GM12878 (cell line): ENCODE measurements around the gene TBC1D5. TPM values are rescaled to one million over a fixed set of nuclear protein-coding genes. Genes with fewer than 3 reads are reported as not detected.
"Not testable (repeated sequence)": the region's sequence is repeated elsewhere in the genome, so short reads cannot be mapped to it uniquely, and the experiment has no call there.

Experiments used
- ATAC-seq: fragments of 200-7000 bp; cut with Tn5 transposase; 3 replicates; pipeline ENCODE4 v1.9.1; 2020; ENCODE audit warnings: mild to moderate bottlenecking, moderate library complexity
- BruUV-seq: library from RNA; stranded (reverse); fragments of 400-500 nt; replicated peaks from 2 replicates; lab custom pipeline; 2021; lab: Mats Ljungman, UMichigan
- CTCF ChIA-PET: fragments of 300-600 bp; sonication (Branson Sonifier 250); formaldehyde crosslinking; extraction: SDS; loops from one replicate; lab custom pipeline; 2021; ENCODE audit warnings: inconsistent platforms; lab: Yijun Ruan, JAX
- POLR2A ChIA-PET: fragments of 350-600 bp; formaldehyde crosslinking; extraction: SDS; loops from one replicate; lab custom pipeline; 2021; ENCODE audit warnings: inconsistent platforms; lab: Charles Lee
- RAD21 ChIA-PET: fragments of 300-600 bp; sonication (Branson Sonifier 250); formaldehyde crosslinking; loops from one replicate; lab custom pipeline; 2023; ENCODE audit warnings: antibody characterized with exemption; ENCODE audit not compliant: unreplicated experiment; lab: Charles Lee
- SMC1A ChIA-PET: fragments of 300-600 bp; sonication (Branson Sonifier 250); formaldehyde crosslinking; loops from one replicate; lab custom pipeline; 2023; ENCODE audit not compliant: unreplicated experiment, uncharacterized antibody; lab: Charles Lee
- DNase-seq: peaks from one replicate; pipeline ENCODE4 v3.0.0-alpha.2; 2011; ENCODE audit warnings: low read depth, low spot score
- FAIRE-seq: peaks from 3 replicates; lab custom pipeline; 2011; peaks lifted over from hg19 to GRCh38; lab: Jason Lieb, UNC
- H2AFZ ChIP-seq: 2 replicates; pipeline ENCODE4 v1.6.0; 2011; ENCODE audit warnings: low read depth, low read length, control low read depth; ENCODE audit not compliant: control insufficient read depth
- H3K27ac ChIP-seq: 2 replicates; pipeline ENCODE4 v1.5.1; 2011; ENCODE audit warnings: control low read depth; ENCODE audit not compliant: control insufficient read depth, insufficient read depth
- H3K27me3 ChIP-seq, 2 experiments: replicated peaks in 1 of 2; 2 replicates each; pipeline versions ENCODE4 v1.6.0 to v1.6.1; 2011; ENCODE audit warnings: low read length in 1 of 2; ENCODE audit not compliant: control insufficient read depth in 2 of 2, insufficient read depth in 2 of 2
- H3K36me3 ChIP-seq, 2 experiments: 2 replicates each; pipeline ENCODE4 v1.5.1; 2011; ENCODE audit warnings: low read length in 1 of 2; ENCODE audit not compliant: control insufficient read depth in 2 of 2, insufficient read depth in 2 of 2
- H3K4me1 ChIP-seq: 2 replicates; pipeline ENCODE4 v1.6.1; 2011; ENCODE audit warnings: mild to moderate bottlenecking, low read length, moderate library complexity, mixed read lengths; ENCODE audit not compliant: control insufficient read depth, insufficient read depth
- H3K4me2 ChIP-seq: 2 replicates; pipeline ENCODE4 v1.6.0; 2011; ENCODE audit warnings: control low read depth; ENCODE audit not compliant: control insufficient read depth, insufficient read depth
- H3K4me3 ChIP-seq: fragments of 200-600 bp; sonication (generic); 2 replicates; pipeline ENCODE4 v1.5.1; 2016
- H3K79me2 ChIP-seq: 2 replicates; pipeline ENCODE4 v1.6.0; 2011; ENCODE audit warnings: low read length; ENCODE audit not compliant: control insufficient read depth, insufficient read depth
- H3K9ac ChIP-seq: 2 replicates; pipeline ENCODE4 v1.8.0; 2011; ENCODE audit warnings: low read length, control low read depth, mixed read lengths; ENCODE audit not compliant: control insufficient read depth, insufficient read depth
- H3K9me3 ChIP-seq: replicated peaks from 3 replicates; pipeline ENCODE4 v1.5.1; 2011; ENCODE audit warnings: mild to moderate bottlenecking, low read length; ENCODE audit not compliant: control insufficient read depth, insufficient read depth
- H4K20me1 ChIP-seq: 2 replicates; pipeline ENCODE4 v1.6.0; 2011; ENCODE audit not compliant: control insufficient read depth, insufficient read depth
- NFYA ChIP-seq: IDR thresholded peaks from 2 replicates; pipeline ENCODE4 v1.6.1; 2011; ENCODE audit warnings: low read depth, mild to moderate bottlenecking, low read length, improper control_type of control experiment, borderline replicate concordance
- RAD21 ChIP-seq: IDR thresholded peaks from 2 replicates; pipeline ENCODE4 v1.6.1; 2011; ENCODE audit warnings: mild to moderate bottlenecking, low read depth, low read length, moderate library complexity; ENCODE audit not compliant: insufficient read depth
- SMC3 ChIP-seq: IDR thresholded peaks from 2 replicates; pipeline ENCODE4 v1.6.1; 2011; ENCODE audit warnings: low read length, improper control_type of control experiment, borderline replicate concordance
- WGBS: methylation state at CpG from one replicate; pipeline ENCODE4 v1.1.6; 2016; ENCODE audit warnings: low lambda C conversion rate; ENCODE audit not compliant: insufficient replicate concordance, insufficient coverage; ENCODE audit errors: missing lambda C conversion rate; 5-methylcytosine and 5-hydroxymethylcytosine counted together
- in situ Hi-C: fragments of 300-500 bp; cut with MboI; formaldehyde crosslinking; loops from 9 replicates; pipeline ENCODE4 v1.14.3; 2018; ENCODE audit warnings: mixed read lengths
- intact Hi-C: fragments of 100-400 bp; cut with micrococcal nuclease; formaldehyde crosslinking; loops from one replicate; pipeline ENCODE4 v1.14.2; 2022; ENCODE audit not compliant: unreplicated experiment
- polyA plus RNA-seq, 11 experiments: library from polyadenylated mRNA; depleted of rRNA in 4 of 11; unstranded in 6 of 11; stranded (reverse) in 5 of 11; fragments of >200 nt; fragmentation: Nextera tagmentation in 4 of 11; fragmentation: Illumina TruSeq in 1 of 11; extraction: Ambion mirVana in 4 of 11; extraction: Trizol in 1 of 11; gene quantifications; 1 replicate in 1 of 11; 2 replicates in 10 of 11; pipeline versions ENCODE4 v1.2.1 to v1.2.3, GENCODE V29; 2011 to 2016; ENCODE audit warnings: inconsistent platforms in 2 of 11, missing spikeins in 2 of 11, low read depth in 1 of 11
- total RNA-seq, 4 experiments: library from RNA; depleted of rRNA in 3 of 4; stranded (reverse); fragments of >200 nt in 3 of 4; fragmentation: Illumina TruSeq in 1 of 4; extraction: Trizol in 1 of 4; gene quantifications; 2 replicates each; pipeline versions ENCODE4 v1.2.1 to v1.2.3, GENCODE V29; 2013 to 2021
- TF ChIP-seq, protein P1 (sequence below), 3 experiments: IDR thresholded peaks in 2 of 3; conservative IDR thresholded peaks in 1 of 3; 2 replicates each; pipeline ENCODE4 v1.5.1; 2011; ENCODE audit warnings: low read depth in 3 of 3, low read length in 3 of 3, mild to moderate bottlenecking in 3 of 3, control low read depth in 2 of 3, moderate library complexity in 2 of 3, inconsistent platforms in 1 of 3, mixed read lengths in 1 of 3; ENCODE audit not compliant: control insufficient read depth in 2 of 3, insufficient read depth in 1 of 3; ENCODE audit errors: extremely low read depth in 1 of 3
- TF ChIP-seq, protein P2 (sequence below): IDR thresholded peaks from 2 replicates; pipeline ENCODE4 v1.6.1; 2011; ENCODE audit warnings: borderline replicate concordance, low read depth, mild to moderate bottlenecking, moderate library complexity, low read length; ENCODE audit not compliant: insufficient read depth, poor library complexity, severe bottlenecking

The TBC1D5 gene
- total and polyA plus RNA-seq, 10 of the 15 experiments (the other 5 are each of a cell fraction or from before 2014, with no cell fraction given) = 5.5 to 61.0 (median 43.8) TPM

DNA sequence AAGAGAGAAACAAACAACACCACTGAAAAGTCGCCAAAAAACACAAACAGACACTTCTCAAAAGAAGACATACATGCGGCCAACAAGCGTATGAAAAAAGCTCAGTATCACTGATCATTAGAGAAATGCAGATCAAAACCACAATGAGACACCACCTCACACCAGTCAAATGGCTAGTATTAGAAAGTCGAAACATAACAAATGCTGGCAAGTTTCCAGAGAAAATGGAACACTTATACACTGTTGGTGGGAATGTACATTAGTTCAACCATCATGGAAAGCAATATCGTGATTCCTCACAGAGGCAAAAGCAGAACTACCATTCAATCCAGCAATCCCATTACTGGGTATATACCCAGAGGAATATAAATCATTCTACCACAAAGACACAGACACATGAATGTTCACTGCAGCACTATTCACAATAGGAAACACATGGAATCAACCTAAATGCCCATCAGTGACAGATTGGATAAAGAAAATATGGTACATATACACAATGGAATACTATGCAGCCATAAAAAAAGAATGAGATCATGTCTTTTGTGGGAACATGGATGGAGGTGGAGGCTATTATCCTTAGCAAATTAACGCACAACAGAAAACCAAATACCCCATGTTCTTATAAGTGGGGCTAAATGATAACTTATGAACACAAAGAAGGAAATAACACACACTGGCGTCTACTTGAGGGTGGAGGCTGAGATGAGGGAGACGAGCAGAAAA is 93.6 kb downstream of the TBC1D5 start:
- ATAC-seq, H3K27ac ChIP-seq, RAD21 ChIA-PET, H2AFZ ChIP-seq, in situ Hi-C loops, DNase-seq, H3K27me3 ChIP-seq, POLR2A ChIA-PET, H3K79me2 ChIP-seq, H3K4me1 ChIP-seq, SMC1A ChIA-PET, H4K20me1 ChIP-seq, H3K36me3 ChIP-seq, H3K4me2 ChIP-seq, BruUV-seq, H3K4me3 ChIP-seq, FAIRE-seq, H3K9ac ChIP-seq, H3K9me3 ChIP-seq: not testable (repeated sequence)
- 98% methylated on average over 8 of the region's 8 CpGs for WGBS
- CTCF ChIA-PET = interaction anchor here (6.5 kb wide), 1 partner anchor 194 kb away, joined by 120 read pairs; no protein-coding TSS in a partner anchor
- intact Hi-C loops = loop anchor here (5.0 kb wide), 1 partner anchor 89 kb away; no protein-coding TSS in a partner anchor

DNA sequence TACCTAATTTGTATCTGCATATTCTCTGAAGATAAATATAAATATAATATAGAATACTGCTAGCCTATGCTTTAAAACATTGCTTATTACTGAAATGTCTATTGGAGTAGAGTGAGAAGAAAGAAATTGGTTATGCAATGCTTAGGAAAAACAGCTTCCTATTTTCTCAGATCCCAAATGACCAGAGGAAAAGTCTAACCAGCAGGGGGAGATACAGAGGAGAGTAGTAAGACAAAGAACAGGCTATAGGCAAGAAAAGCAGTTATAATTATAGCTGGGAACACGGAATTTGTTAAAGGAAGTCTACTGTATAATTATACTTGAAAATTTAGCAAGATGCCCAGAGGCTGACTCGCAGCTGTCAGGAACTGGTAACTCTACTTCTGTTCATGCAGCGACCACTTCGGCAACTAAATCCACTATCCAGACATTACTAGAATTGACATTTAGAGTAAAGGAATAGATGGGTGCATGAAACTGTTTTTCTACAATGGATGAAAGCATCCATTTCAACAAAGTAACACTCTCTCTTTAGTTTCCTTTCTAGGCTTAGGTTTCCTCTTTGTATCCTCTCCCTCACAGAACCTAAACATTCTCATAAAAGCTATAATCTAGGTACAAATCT is 97.2 kb downstream of the TBC1D5 start:
- TF ChIP-seq, protein P1, sequence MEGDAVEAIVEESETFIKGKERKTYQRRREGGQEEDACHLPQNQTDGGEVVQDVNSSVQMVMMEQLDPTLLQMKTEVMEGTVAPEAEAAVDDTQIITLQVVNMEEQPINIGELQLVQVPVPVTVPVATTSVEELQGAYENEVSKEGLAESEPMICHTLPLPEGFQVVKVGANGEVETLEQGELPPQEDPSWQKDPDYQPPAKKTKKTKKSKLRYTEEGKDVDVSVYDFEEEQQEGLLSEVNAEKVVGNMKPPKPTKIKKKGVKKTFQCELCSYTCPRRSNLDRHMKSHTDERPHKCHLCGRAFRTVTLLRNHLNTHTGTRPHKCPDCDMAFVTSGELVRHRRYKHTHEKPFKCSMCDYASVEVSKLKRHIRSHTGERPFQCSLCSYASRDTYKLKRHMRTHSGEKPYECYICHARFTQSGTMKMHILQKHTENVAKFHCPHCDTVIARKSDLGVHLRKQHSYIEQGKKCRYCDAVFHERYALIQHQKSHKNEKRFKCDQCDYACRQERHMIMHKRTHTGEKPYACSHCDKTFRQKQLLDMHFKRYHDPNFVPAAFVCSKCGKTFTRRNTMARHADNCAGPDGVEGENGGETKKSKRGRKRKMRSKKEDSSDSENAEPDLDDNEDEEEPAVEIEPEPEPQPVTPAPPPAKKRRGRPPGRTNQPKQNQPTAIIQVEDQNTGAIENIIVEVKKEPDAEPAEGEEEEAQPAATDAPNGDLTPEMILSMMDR (IDR thresholded peaks at IDR 0.05 in 2 of 3, conservative IDR thresholded peaks at IDR 0.05 in 1 of 3; ENCODE audit: control insufficient read depth in 2 of 3, extremely low read depth in 1 of 3, insufficient read depth in 1 of 3, low read depth in 3 of 3, low read length in 3 of 3) = peak; percentile 45 to 54 (median 53); a peak in 5 of 6 replicates
- TF ChIP-seq SMC3 (peak; percentile 70; the same call in 1 of the 2 replicates), RAD21 (peak; percentile 59), NFYA (no peak)
- TF ChIP-seq, protein P2, sequence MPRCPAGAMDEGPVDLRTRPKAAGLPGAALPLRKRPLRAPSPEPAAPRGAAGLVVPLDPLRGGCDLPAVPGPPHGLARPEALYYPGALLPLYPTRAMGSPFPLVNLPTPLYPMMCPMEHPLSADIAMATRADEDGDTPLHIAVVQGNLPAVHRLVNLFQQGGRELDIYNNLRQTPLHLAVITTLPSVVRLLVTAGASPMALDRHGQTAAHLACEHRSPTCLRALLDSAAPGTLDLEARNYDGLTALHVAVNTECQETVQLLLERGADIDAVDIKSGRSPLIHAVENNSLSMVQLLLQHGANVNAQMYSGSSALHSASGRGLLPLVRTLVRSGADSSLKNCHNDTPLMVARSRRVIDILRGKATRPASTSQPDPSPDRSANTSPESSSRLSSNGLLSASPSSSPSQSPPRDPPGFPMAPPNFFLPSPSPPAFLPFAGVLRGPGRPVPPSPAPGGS = no peak
- no TSS peak for BruUV-seq
- Histone ChIP-seq H3K4me1 (no peaks in the 10 kb centered on the region), H3K36me3 (no peaks in the 10 kb centered on the region), H3K4me3 (no peak overlapping the region), H3K4me2 (no peak overlapping the region), H4K20me1 (no peaks in the 10 kb centered on the region; the same call in 1 of the 2 replicates), H3K27ac (no peak overlapping the region), H2AFZ (no peak overlapping the region), H3K79me2 (peaks cover 4% of the 10 kb centered on the region), H3K9ac (no peak overlapping the region), H3K9me3 (no peaks in the 10 kb centered on the region; the same call in 2 of the 3 replicates), H3K27me3 (no peaks in the 10 kb centered on the region)
- POLR2A ChIA-PET = interaction anchor here (1.1 kb wide), 1 partner anchor 93 kb away, joined by 3 read pairs; no protein-coding TSS in a partner anchor
- DNase-seq = no peak
- FAIRE-seq = no peak
- in situ Hi-C loops = no loop called here
- 59% methylated on average over 4 of the region's 4 CpGs for WGBS
- RAD21 ChIA-PET = interaction anchor here (0.7 to 2.7 kb wide), 16 partner anchors 13 to 196 kb away, joined by 3 to 44 read pairs (median 4); no protein-coding TSS in a partner anchor
- peak; percentile 65 for ATAC-seq
- SMC1A ChIA-PET = interaction anchor here (0.7 to 4.0 kb wide), 23 partner anchors 14 to 481 kb away, joined by 3 to 61 read pairs (median 4); partner anchors contain the start of gene TBC1D5
- CTCF ChIA-PET = interaction anchor here (0.6 to 6.5 kb wide), 50 partner anchors 8 to 649 kb away, joined by 3 to 120 read pairs (median 5); partner anchors contain the start of gene TBC1D5
- intact Hi-C loops = loop anchor here (1.0 to 5.0 kb wide), 2 partner anchors 92 to 196 kb away; no protein-coding TSS in a partner anchor
